Breast epithelium (tissue), 4 donors: ENCODE data around the gene TMSB10. TPM values are rescaled to one million over a fixed set of nuclear protein-coding genes. Genes with fewer than 3 reads are reported as not detected.

Experiments used
- DNase-seq, 2 donors: peaks; one replicate each; pipeline ENCODE4 v3.0.0-alpha.2; 2019; ENCODE audit warnings: low spot score in 2 of 2
- H3K27ac ChIP-seq, 2 donors: fragments of 200-600 bp; sonication (generic) in 1 of 2; one replicate each; pipeline ENCODE4 v1.5.1; 2016 to 2019; ENCODE audit warnings: mild to moderate bottlenecking in 1 of 2
- H3K27me3 ChIP-seq, 2 donors: fragments of 200-600 bp; sonication (generic) in 1 of 2; one replicate each; pipeline versions ENCODE4 v1.5.1 to v1.6.0; 2017 to 2019; ENCODE audit warnings: control low read depth in 1 of 2, mild to moderate bottlenecking in 1 of 2
- H3K36me3 ChIP-seq: fragments of 200-600 bp; one replicate; pipeline ENCODE4 v1.5.1; 2019
- H3K4me1 ChIP-seq, 2 donors: fragments of 200-600 bp; sonication (generic); one replicate each; pipeline ENCODE4 v1.5.1; 2016 to 2019; ENCODE audit warnings: control low read depth in 1 of 2
- H3K4me3 ChIP-seq, 3 donors: fragments of 200-600 bp; sonication (generic); 1 replicate in 2 of 3; 2 replicates in 1 of 3; pipeline ENCODE4 v1.5.1; 2016 to 2019; ENCODE audit warnings: mild to moderate bottlenecking in 3 of 3, moderate library complexity in 2 of 3
- H3K9me3 ChIP-seq, 2 donors: fragments of 200-600 bp; sonication (generic) in 1 of 2; one replicate each; pipeline ENCODE4 v1.5.1; 2016 to 2019; ENCODE audit warnings: control low read depth in 1 of 2
- POLR2A ChIP-seq: fragments of 450-650 bp; IDR thresholded peaks from one replicate; pipeline ENCODE4 v1.6.1; 2016; ENCODE audit warnings: antibody characterized with exemption, mild to moderate bottlenecking, moderate library complexity
- POLR2AphosphoS5 ChIP-seq, 3 donors: sonication (generic); formaldehyde crosslinking; IDR thresholded peaks; one replicate each; pipeline ENCODE4 v1.6.1; 2017; ENCODE audit warnings: antibody characterized with exemption in 3 of 3
- intact Hi-C: fragments of 100-400 bp; cut with DNase I; formaldehyde crosslinking; loops from one replicate; pipeline ENCODE4 v1.15.1; 2023; ENCODE audit warnings: low total_unique reads
- total RNA-seq, 3 donors: library from RNA; depleted of rRNA; stranded (reverse); fragments of >200 nt; gene quantifications; one replicate each; pipeline ENCODE4 v1.1.0, GENCODE V29; 2016
- TF ChIP-seq, protein P1 (sequence below), 3 donors: fragments of 450-650 bp; IDR thresholded peaks; one replicate each; pipeline ENCODE4 v1.5.1; 2016 to 2017; ENCODE audit warnings: antibody characterized with exemption in 3 of 3, mild to moderate bottlenecking in 3 of 3, moderate library complexity in 3 of 3

TMSB10 gene
- total RNA-seq, 3 donors from 2014 or later = 1,918 to 5,529 (median 3,700) TPM

DNA sequence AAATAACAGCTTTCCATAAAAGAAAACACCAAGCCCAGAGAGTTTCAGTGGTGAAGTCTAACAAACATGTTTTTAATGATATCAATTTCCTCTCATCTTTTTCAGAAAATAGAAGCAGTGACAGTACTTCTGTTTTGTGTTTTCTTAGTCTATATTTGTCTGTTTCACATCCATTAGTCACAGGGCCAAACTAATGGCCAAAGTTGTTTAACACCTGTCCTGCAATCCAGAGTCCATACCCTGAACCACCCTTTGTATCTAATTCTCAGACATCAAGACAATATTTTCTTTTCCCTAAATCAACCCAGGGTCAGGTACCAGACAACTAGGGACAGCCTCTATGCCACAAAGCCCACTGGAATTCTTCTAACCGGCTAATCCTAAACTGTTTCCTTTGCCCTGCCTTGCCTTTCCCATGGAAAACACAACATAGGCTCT is 25.9 kb downstream of the TMSB10 start:
- no peak for DNase-seq

DNA sequence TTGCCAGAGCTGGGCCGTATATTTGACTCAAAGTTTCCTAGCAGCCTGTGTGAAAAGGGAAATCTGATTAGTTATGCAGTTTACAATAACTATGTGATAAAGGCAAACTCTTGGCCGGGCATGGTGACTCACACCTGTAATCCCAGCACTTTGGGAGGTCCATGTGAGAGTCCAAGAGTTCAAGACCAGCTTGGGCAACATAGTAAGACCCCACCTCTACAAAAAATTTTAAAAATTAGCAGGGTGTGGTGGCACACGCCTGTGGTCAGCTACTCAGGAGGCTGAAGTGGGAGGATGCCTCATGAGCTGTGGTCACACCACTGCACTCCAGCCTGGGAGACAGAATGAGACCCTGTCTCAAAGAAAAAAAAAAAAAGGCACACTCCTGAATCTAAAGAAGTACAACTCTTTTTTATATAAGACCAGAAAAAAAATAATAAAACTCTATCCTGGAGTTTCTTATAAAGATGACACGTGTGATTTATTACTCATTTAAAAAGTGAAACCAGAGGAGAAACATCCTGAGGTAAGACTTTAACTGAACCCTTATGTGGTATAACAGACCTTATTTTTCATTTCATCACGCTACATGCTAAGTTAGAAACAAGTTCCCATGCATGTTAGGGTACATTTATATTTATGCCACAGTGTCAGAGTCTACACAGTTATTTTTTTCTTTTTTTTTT is 32.9 kb downstream of the TMSB10 start:
- intact Hi-C loops = no loop called here
- Histone ChIP-seq H3K27ac (no peak overlapping the region), H3K4me1 (no peaks in the 10 kb centered on the region), H3K9me3 (no peaks in the 10 kb centered on the region), H3K27me3 (no peaks in the 10 kb centered on the region), H3K4me3 (no peak overlapping the region), H3K36me3 (no peaks in the 10 kb centered on the region)
- TF ChIP-seq, protein P1, sequence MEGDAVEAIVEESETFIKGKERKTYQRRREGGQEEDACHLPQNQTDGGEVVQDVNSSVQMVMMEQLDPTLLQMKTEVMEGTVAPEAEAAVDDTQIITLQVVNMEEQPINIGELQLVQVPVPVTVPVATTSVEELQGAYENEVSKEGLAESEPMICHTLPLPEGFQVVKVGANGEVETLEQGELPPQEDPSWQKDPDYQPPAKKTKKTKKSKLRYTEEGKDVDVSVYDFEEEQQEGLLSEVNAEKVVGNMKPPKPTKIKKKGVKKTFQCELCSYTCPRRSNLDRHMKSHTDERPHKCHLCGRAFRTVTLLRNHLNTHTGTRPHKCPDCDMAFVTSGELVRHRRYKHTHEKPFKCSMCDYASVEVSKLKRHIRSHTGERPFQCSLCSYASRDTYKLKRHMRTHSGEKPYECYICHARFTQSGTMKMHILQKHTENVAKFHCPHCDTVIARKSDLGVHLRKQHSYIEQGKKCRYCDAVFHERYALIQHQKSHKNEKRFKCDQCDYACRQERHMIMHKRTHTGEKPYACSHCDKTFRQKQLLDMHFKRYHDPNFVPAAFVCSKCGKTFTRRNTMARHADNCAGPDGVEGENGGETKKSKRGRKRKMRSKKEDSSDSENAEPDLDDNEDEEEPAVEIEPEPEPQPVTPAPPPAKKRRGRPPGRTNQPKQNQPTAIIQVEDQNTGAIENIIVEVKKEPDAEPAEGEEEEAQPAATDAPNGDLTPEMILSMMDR (IDR thresholded peaks at IDR 0.05) = no peak
- no peak for DNase-seq

More for the DNA sequence above, 25.9 kb downstream of the TMSB10 start:
- Histone ChIP-seq H3K9me3 (no peaks in the 10 kb centered on the region), H3K4me3 (no peak overlapping the region), H3K36me3 (no peaks in the 10 kb centered on the region), H3K4me1 (no peaks in the 10 kb centered on the region), H3K27ac (no peak overlapping the region), H3K27me3 (no peaks in the 10 kb centered on the region)
- intact Hi-C loops = no loop called here
- TF ChIP-seq POLR2A = no peak

DNA sequence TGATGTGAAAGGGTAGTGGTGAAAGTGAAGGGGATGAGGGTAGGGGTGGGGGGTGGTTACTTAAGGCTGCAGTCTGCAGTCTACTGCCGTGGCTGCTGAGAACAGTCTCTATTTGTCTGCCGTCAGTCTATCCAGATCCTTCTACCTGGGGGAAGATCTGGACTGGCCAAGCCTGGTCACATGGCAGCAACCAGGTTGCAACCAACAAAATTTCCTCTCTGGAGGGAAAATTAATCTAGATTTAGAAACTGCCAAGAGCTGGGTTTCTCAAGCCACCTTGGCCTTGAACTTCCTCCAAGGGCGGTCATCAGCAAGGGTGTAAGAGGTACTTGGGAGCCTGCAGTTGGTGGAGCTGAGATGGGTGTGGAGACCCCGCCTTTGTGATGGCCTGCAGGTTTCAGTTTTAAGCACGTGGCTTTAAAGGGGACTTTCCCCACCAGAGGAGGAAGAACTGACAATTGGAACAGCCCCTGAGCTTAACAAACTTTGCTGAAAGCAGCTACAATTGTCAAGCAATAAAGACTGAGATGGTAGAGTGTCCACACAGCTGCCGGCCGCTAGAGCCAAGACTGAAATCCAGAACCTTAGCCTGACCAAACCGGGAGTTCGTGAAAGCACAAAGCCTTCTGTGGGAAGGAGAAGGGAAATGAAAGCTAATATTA is 34.1 kb downstream of the TMSB10 start:
- intact Hi-C loops = no loop called here
- no peak overlapping the region for H3K27ac ChIP-seq
- TF ChIP-seq, protein P1 (IDR thresholded peaks at IDR 0.05) = no peak
- TF ChIP-seq POLR2AphosphoS5 (IDR thresholded peaks at IDR 0.05) (no peak), POLR2A (no peak)
- H3K27me3 ChIP-seq = no peaks in the 10 kb centered on the region
- H3K4me3 ChIP-seq = no peak overlapping the region
- no peaks in the 10 kb centered on the region for H3K4me1 ChIP-seq
- no peak for DNase-seq
- H3K9me3 ChIP-seq = no peaks in the 10 kb centered on the region
- no peaks in the 10 kb centered on the region for H3K36me3 ChIP-seq

DNA sequence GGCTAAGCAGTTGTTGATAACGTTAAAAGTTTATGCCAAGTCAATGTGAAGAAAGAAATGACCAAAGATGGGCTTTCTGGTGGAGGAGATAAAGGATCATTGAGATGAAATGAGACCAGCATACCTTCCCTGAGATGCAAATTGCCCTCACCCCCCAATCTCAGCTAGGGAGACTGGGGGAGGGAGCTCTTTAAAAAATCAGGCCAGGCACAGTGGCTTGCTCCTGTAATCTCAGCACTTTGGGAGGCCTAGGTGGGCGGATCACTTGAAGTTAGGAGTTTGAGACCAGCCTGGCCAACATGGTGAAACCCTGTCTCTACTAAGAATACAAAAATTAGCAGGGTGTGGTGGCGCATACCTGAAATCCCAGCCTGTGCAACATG is 34.6 kb downstream of the TMSB10 start:
- Histone ChIP-seq H3K27me3 (no peaks in the 10 kb centered on the region), H3K27ac (no peak overlapping the region)

DNA sequence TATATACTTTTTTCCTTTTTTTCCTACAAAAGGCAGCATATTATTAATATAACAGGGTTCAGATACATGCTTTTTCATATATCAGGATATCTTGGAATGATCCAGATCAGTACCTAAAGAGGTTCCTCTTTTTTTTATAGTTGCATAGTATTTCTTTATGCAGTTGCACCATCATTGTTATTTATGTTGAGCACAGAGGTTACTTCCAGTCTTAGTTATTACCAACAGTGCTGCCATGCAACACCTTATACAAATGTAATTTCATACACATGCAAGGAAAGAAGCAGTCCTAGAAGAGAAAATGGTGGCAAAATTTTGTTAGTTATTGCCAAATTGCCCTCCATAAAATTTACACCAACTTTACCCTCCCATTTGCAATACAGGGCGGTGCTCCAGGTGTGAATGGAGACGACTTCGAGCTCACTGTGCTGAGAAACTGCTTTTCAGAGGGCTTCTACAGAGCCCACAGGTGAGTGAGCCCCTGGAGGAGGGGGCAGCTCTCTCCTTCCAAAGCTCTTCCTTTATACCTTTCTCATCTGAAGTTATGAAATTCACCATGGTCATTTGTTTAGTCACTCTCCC is 35.5 kb downstream of the TMSB10 start:
- DNase-seq = no peak
- TF ChIP-seq POLR2AphosphoS5 (IDR thresholded peaks at IDR 0.05) = no peak
- TF ChIP-seq POLR2A = no peak
- TF ChIP-seq, protein P1 (IDR thresholded peaks at IDR 0.05) = no peak
- intact Hi-C loops = no loop called here

More for the DNA sequence above, 34.6 kb downstream of the TMSB10 start:
- DNase-seq = no peak
- intact Hi-C loops = no loop called here
- Histone ChIP-seq H3K36me3 (no peaks in the 10 kb centered on the region), H3K4me3 (no peak overlapping the region), H3K9me3 (no peaks in the 10 kb centered on the region), H3K4me1 (no peaks in the 10 kb centered on the region)
- TF ChIP-seq, protein P1 (IDR thresholded peaks at IDR 0.05) = no peak
- TF ChIP-seq POLR2AphosphoS5 (IDR thresholded peaks at IDR 0.05) = no peak
- no peak for TF ChIP-seq POLR2A

More for the DNA sequence above, 35.5 kb downstream of the TMSB10 start:
- Histone ChIP-seq H3K27me3 (no peaks in the 10 kb centered on the region), H3K27ac (no peak overlapping the region), H3K9me3 (no peaks in the 10 kb centered on the region), H3K4me1 (no peaks in the 10 kb centered on the region), H3K36me3 (no peaks in the 10 kb centered on the region), H3K4me3 (no peak overlapping the region)
